Activated T-helper 1 cell treated with anti-CD3 and anti-CD28 coated beads, Interleukin-12 subunit alpha, Interleukin-12 subunit beta, Interleukin-2, Interleukin-4 antibody, amounts not matched to agents 30 ng/mL and 10 ng/mL and 1 ng/mL, durations not matched to agents 14 hours and 24 hours and 36 hours (primary cell): ENCODE data around the gene TEX264. TPM values are rescaled to one million over a fixed set of nuclear protein-coding genes. Genes with fewer than 3 reads are reported as not detected.

Experiments
- DNase-seq: peaks from one replicate; pipeline ENCODE4 v3.0.0; 2021; ENCODE audit warnings: low spot score
- H3K27ac Mint-ChIP-seq: one replicate; pipeline ENCODE4 v1.8.0; 2021; ENCODE audit warnings: mild to moderate bottlenecking, mixed read lengths
- H3K27me3 Mint-ChIP-seq: one replicate; pipeline ENCODE4 v1.8.0; 2022; ENCODE audit warnings: mild to moderate bottlenecking, moderate library complexity, mixed read lengths; ENCODE audit not compliant: insufficient read depth
- H3K36me3 Mint-ChIP-seq: one replicate; pipeline ENCODE4 v1.8.0; 2021; ENCODE audit warnings: low read depth, mixed read lengths
- H3K4me1 Mint-ChIP-seq: one replicate; pipeline ENCODE4 v1.8.0; 2021; ENCODE audit warnings: low read depth, mixed read lengths
- H3K4me3 Mint-ChIP-seq: one replicate; pipeline ENCODE4 v1.8.0; 2021; ENCODE audit warnings: mild to moderate bottlenecking, moderate library complexity, mixed read lengths
- H3K9me3 Mint-ChIP-seq: one replicate; pipeline ENCODE4 v1.8.0; 2021; ENCODE audit warnings: mixed read lengths
- intact Hi-C: fragments of 100-400 bp; cut with micrococcal nuclease; formaldehyde crosslinking; loops from one replicate; pipeline ENCODE4 v1.15.1; 2024
- total RNA-seq: library from RNA; stranded (reverse); gene quantifications from 2 replicates; pipeline ENCODE4 v1.2.3, GENCODE V29; 2022

The TEX264 gene
- total RNA-seq, 1 donor from 2014 or later: 50.3 TPM

DNA sequence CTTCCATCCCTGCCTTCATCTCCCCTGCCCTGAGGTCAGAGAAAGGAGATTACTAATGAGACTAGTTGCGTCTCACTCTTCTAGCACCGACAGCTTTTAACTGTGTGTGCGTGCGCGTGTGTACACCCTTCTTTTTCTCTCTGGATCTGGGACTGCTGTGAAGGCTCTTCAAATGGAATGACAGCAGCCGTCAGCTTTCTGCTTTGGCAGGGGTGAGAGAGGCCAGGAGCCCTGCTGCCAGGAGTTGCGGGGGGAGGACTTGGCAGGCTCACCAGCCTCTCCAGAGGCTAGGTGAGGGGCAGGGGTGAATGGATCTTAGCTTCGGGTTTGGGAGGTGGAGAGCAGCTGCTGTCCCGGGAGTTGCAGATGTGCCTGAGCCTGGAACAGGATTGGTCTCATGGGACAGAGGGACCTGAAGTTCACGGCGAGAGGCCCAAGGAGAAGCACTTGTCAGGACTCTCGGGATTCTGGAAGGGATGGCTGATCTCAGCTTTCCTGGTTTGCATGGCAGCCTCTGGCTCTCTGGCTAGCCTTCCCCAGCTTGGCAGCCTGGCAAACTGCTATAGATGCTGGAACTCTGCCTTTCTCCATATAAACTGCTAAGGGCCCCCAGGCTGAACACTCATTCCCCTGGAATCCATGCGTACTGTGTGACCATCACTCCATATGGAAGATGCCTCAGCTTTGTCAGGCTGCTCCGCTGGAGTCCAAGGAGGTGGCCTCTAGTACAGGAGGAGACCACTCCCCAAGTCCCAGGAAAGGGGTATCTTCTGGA is 16.6 kb downstream of the TEX264 start:
- Mint-ChIP-seq H3K36me3 (peaks cover 43% of the 10 kb centered on the region), H3K4me1 (peaks cover 67% of the 10 kb centered on the region), H3K27ac (peak overlapping the region; percentile 87), H3K27me3 (no peaks in the 10 kb centered on the region), H3K9me3 (no peaks in the 10 kb centered on the region), H3K4me3 (peak overlapping the region; percentile 76)
- intact Hi-C loops: loop anchor here (5.0 to 10.0 kb wide), 2 partner anchors 45 to 1333 kb away; partner anchors contain the start of genes CYB561D2, NPRL2 and TMEM115
- DNase-seq: no peak

DNA sequence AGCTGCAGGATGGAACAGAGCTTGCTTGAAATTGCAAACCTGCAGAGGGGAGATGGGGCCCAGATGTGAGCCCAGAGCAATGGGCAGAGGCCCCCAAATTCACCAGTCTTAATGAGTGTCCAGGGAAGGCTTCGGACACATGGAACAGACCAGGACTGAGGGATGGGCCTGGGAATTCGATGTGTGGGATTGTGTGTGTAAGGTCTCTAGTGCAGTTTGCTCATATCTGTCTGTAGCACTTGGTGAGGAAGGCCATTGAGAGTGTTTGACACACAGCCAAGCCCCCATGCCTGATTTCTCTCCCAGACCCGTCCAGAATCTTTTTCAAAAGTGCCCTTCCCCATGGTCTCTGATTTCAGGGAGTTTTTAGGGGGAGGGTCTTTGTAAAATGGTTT is 17.2 kb downstream of the TEX264 start:
- Mint-ChIP-seq H3K27me3 (no peaks in the 10 kb centered on the region), H3K4me3 (no peak overlapping the region), H3K27ac (peak overlapping the region; percentile 87), H3K36me3 (peaks cover 39% of the 10 kb centered on the region), H3K9me3 (no peaks in the 10 kb centered on the region), H3K4me1 (peaks cover 61% of the 10 kb centered on the region)
- no peak for DNase-seq
- intact Hi-C loops: loop anchor here (5.0 to 10.0 kb wide), 2 partner anchors 44 to 1333 kb away; partner anchors contain the start of genes CYB561D2, NPRL2 and TMEM115

DNA sequence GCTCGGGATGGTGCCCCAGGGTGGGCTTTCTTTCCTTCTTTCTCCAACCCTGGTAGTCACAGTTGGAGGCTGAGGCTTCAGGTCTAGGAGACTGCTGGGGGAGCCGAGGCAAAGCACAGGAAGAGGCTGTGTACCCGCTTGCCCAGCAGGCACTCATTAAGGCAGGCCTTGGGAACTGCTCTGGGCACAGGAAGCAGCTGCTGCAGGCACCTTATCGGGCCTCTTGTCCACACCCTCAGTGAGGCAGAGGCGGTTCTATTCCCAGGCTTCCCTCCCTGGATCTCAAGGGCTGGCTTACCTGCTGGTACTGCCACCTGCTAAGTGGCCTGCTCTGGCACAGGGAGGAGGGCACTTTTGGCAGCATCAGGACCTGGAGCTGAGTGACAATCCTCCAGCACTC is 20.0 kb downstream of the TEX264 start:
- H3K36me3 Mint-ChIP-seq: peaks cover 27% of the 10 kb centered on the region
- H3K4me3 Mint-ChIP-seq: no peak overlapping the region
- no peaks in the 10 kb centered on the region for H3K9me3 Mint-ChIP-seq
- no peak overlapping the region for H3K27ac Mint-ChIP-seq
- H3K27me3 Mint-ChIP-seq: no peaks in the 10 kb centered on the region
- intact Hi-C loops: no loop called here
- DNase-seq: no peak
- peaks cover 33% of the 10 kb centered on the region for H3K4me1 Mint-ChIP-seq

DNA sequence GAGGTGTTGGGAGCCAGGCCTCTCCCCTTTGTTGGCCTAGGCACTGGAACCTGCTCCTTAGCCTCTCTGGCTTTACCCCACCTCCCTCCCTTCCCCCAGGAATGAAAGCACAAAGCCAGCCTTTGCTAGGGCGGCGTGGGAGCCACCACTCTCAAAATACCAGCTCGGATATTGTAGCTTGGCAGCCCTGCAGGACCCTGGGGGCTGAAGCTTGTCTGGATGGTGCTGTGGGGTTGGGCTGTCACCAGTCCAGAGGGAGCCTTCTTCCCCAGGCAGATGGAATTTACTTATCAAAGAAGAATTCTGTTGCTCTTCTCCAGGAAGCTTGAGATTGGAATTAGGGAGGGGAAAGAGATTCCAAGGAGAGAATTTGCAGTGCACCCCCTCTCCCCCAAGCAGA is 20.9 kb downstream of the TEX264 start:
- intact Hi-C loops: no loop called here
- Mint-ChIP-seq H3K4me1 (peaks cover 24% of the 10 kb centered on the region), H3K9me3 (no peaks in the 10 kb centered on the region), H3K27ac (no peak overlapping the region), H3K4me3 (no peak overlapping the region), H3K36me3 (peaks cover 23% of the 10 kb centered on the region), H3K27me3 (no peaks in the 10 kb centered on the region)
- DNase-seq: no peak

DNA sequence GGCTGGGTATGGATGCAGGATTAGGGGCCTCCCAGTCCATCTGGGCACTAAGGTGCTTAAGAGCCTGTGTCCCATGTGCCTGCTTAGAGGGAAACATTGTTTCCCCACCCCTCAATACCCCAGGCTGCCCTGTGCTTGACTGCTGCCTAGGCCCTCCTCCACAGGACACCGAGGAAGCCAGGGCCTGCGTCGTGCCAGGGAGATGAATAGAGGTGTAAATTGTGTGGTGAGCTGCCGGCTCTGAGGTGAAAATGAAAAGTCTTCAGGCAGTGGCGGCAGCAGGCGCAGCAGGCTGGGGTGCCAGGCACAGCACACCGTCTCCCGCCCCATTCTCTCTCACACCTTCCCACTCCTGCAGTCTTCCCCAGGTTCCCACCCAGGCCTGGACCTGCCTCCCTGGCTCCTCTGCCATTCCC is 21.9 kb downstream of the TEX264 start:
- DNase-seq: no peak
- no peak overlapping the region for H3K4me3 Mint-ChIP-seq
- H3K27me3 Mint-ChIP-seq: no peaks in the 10 kb centered on the region
- no peak overlapping the region for H3K27ac Mint-ChIP-seq
- peaks cover 19% of the 10 kb centered on the region for H3K36me3 Mint-ChIP-seq
- H3K4me1 Mint-ChIP-seq: peaks cover 14% of the 10 kb centered on the region
- intact Hi-C loops: no loop called here
- H3K9me3 Mint-ChIP-seq: no peaks in the 10 kb centered on the region

DNA sequence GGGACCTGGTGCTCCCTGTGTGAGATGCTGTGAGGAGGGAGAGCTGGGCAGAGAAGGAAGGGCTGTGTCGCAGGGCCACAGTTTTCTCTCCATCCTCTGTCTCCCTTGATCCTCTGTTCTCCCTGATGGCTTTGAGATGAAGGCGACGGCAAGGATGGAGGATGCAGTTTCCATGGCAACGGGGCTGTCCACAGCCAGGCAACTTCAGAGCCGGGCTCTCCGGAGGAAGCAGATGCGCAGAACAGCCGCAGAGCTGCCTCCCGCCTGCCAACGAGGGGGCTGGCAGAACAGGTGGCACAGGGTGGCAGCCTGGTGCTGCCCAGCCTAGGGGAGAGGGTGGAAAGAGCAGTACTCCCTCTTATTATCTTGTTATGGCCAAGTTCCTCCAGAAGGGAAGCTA is 25.9 kb downstream of the TEX264 start:
- Mint-ChIP-seq H3K9me3 (no peaks in the 10 kb centered on the region), H3K27ac (no peak overlapping the region)

DNA sequence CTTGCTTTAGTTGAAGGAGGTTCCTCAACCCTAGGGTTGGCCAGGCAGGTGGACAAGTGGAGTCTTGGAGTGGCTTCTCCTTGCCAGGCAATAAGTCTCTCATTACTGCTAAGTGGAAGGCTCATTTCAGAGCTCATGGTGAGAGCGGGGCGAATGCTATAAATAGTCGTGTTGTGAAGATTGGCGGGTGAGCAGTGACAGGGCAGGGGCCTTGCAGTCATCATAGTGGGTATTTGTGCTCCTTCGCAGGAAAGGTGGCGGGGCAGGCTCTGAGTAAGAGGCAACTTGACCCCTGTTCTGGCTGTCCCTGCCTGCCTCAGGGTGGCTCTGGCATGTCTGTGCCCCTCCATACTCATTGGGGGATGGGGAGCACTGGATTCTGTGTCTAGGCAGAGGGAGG is 27.2 kb downstream of the TEX264 start:
- H3K27me3 Mint-ChIP-seq: no peaks in the 10 kb centered on the region
- no peak overlapping the region for H3K27ac Mint-ChIP-seq
- no peak for DNase-seq
- peaks cover 20% of the 10 kb centered on the region for H3K4me1 Mint-ChIP-seq
- peaks cover 19% of the 10 kb centered on the region for H3K36me3 Mint-ChIP-seq
- no peaks in the 10 kb centered on the region for H3K9me3 Mint-ChIP-seq
- H3K4me3 Mint-ChIP-seq: no peak overlapping the region
- intact Hi-C loops: no loop called here

More for the DNA sequence above, 25.9 kb downstream of the TEX264 start:
- H3K4me1 Mint-ChIP-seq: peaks cover 20% of the 10 kb centered on the region
- H3K27me3 Mint-ChIP-seq: no peaks in the 10 kb centered on the region
- intact Hi-C loops: no loop called here
- H3K36me3 Mint-ChIP-seq: peaks cover 23% of the 10 kb centered on the region
- no peak for DNase-seq
- H3K4me3 Mint-ChIP-seq: no peak overlapping the region

DNA sequence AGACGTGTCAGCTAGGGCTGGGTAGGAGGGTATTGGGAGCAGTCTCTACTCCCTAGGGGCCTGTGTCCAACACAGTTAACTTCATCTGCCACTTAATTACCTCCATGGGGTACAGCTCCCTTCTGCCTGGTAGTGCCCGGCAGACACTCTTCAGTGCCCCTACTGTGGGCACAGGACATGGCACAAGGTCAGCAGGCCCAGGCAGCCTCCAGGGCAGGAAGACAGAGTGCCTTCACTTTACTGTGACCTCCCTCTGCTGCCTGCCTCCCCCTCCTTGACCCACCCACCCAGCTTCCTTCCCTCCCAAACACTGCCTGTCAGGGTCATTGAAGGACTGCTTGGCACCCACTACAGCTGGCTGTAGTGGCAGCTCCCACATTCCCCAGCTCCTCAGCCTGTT is 29.4 kb downstream of the TEX264 start:
- no peak for DNase-seq
- H3K4me3 Mint-ChIP-seq: no peak overlapping the region
- no peaks in the 10 kb centered on the region for H3K9me3 Mint-ChIP-seq
- H3K4me1 Mint-ChIP-seq: peaks cover 20% of the 10 kb centered on the region
- no peak overlapping the region for H3K27ac Mint-ChIP-seq
- intact Hi-C loops: no loop called here
- peaks cover 23% of the 10 kb centered on the region for H3K36me3 Mint-ChIP-seq
- no peaks in the 10 kb centered on the region for H3K27me3 Mint-ChIP-seq

DNA sequence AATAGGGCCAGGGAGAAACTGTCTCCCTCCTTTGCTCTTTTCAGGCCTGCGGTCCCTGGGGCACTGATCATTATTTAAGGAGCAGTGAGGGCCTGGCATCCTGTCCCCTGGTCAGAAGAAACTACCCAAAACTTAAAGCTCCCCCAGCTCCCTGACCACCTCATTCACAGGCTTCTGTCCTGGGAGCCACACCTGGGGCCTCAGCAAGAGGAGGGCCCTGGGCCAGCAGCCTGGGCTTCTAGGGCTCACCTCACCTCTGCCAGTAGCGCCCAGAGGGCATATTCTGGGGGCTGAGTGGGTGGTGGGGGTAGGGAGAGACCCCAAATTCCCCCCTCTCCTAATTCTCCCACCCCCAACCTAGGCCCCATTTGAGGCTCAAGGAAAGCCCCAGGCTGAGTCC is 31.1 kb downstream of the TEX264 start:
- Mint-ChIP-seq H3K4me3 (no peak overlapping the region), H3K27ac (no peak overlapping the region), H3K27me3 (no peaks in the 10 kb centered on the region), H3K9me3 (no peaks in the 10 kb centered on the region), H3K4me1 (peaks cover 20% of the 10 kb centered on the region), H3K36me3 (peaks cover 23% of the 10 kb centered on the region)
- DNase-seq: no peak
- intact Hi-C loops: no loop called here

DNA sequence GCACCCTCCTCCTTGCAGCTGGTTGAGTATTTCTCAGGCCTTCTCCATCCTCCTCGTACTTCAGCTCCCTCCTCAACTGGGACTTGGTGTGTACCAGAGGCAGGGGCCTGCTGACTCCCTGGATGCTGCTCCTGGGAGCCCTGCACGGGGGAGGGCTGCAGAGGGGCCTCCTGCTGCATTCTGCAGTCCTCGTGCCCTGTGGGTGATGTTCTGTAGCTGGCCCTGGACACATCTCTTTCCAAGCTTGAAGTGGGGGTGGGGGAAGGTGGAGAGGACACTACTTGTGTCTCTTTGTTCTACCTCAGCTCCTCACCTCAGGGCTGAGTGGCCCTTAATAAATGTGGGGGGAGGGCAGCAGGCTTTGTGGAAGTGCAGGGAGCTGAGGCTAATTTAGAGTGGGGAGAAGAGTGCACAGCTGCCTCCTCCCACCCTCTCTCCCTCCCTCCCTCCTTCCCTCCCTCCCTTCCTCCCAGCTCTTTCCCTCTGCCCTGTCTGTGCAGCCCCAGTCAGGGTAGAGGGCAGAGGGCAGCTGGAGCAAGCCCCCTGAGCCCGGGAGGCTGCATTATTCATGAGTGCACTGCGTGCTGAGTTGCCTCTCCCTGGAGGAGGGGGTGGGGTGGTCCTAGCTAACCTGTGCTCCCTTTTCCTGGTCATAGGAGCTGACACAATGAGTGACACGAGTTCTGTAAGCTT is 32.2 kb downstream of the TEX264 start:
- H3K9me3 Mint-ChIP-seq: no peaks in the 10 kb centered on the region
- no peak for DNase-seq
- peaks cover 2% of the 10 kb centered on the region for H3K27me3 Mint-ChIP-seq
- H3K4me3 Mint-ChIP-seq: no peak overlapping the region
- peaks cover 17% of the 10 kb centered on the region for H3K4me1 Mint-ChIP-seq
- intact Hi-C loops: no loop called here
- H3K36me3 Mint-ChIP-seq: peaks cover 20% of the 10 kb centered on the region
- H3K27ac Mint-ChIP-seq: no peak overlapping the region

DNA sequence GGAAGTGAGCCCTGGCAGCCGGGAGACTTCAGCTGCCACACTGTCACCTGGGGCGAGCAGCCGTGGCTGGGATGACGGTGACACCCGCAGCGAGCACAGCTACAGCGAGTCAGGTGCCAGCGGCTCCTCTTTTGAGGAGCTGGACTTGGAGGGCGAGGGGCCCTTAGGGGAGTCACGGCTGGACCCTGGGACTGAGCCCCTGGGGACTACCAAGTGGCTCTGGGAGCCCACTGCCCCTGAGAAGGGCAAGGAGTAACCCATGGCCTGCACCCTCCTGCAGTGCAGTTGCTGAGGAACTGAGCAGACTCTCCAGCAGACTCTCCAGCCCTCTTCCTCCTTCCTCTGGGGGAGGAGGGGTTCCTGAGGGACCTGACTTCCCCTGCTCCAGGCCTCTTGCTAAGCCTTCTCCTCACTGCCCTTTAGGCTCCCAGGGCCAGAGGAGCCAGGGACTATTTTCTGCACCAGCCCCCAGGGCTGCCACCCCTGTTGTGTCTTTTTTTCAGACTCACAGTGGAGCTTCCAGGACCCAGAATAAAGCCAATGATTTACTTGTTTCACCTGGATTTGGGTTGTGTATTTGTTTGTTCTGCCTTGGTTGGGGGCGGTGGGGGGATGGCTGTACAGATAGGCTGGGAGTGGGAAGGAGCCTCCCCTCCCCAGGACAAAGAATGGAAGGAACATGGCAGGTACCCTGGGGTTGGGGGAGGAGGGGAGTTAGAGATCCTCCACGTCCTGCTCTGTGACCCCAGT is 32.9 kb downstream of the TEX264 start:
- Mint-ChIP-seq H3K36me3 (peaks cover 18% of the 10 kb centered on the region), H3K4me3 (no peak overlapping the region), H3K27me3 (peaks cover 2% of the 10 kb centered on the region), H3K4me1 (peaks cover 10% of the 10 kb centered on the region), H3K27ac (peak overlapping the region; percentile 23), H3K9me3 (no peaks in the 10 kb centered on the region)
- no peak for DNase-seq
- intact Hi-C loops: no loop called here

DNA sequence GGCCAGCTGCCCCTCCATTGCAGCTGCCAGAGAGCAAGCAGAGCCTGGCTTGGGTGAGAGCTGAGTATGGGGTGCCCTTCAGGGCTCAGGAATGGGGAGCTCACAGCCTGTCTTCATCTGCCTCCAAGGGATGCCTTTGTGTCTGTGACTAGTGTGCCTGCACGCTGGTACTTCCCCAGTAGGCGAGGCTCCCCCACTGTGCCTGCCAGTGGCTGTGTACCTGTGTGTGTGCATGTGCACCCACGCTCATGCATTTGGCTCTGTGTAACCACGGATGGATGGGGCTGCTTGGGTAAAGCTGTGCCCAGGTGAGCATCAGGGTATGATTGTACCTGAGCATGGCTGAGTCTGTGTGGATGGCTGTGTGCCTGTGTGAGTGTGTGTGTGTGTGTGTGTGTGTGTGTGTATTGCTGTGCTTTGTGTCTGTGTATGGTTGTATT is 33.5 kb downstream of the TEX264 start:
- Mint-ChIP-seq H3K27me3 (peaks cover 2% of the 10 kb centered on the region), H3K4me3 (no peak overlapping the region), H3K4me1 (peaks cover 4% of the 10 kb centered on the region), H3K27ac (no peak overlapping the region), H3K9me3 (no peaks in the 10 kb centered on the region), H3K36me3 (peaks cover 15% of the 10 kb centered on the region)
- DNase-seq: no peak
- intact Hi-C loops: no loop called here
